ENCODE data around the gene UMAD1. TPM values are rescaled to one million over a fixed set of nuclear protein-coding genes. Genes with fewer than 3 reads are reported as not detected.
A peak's percentile ranks its signal among the peaks of the same experiment; 100 is the strongest.

UMAD1 gene
- total and polyA plus RNA-seq, 2 donors (not counting 3 experiments of a cell fraction or from before 2014, with no cell fraction given) = 5.6 to 6.6 TPM

DNA sequence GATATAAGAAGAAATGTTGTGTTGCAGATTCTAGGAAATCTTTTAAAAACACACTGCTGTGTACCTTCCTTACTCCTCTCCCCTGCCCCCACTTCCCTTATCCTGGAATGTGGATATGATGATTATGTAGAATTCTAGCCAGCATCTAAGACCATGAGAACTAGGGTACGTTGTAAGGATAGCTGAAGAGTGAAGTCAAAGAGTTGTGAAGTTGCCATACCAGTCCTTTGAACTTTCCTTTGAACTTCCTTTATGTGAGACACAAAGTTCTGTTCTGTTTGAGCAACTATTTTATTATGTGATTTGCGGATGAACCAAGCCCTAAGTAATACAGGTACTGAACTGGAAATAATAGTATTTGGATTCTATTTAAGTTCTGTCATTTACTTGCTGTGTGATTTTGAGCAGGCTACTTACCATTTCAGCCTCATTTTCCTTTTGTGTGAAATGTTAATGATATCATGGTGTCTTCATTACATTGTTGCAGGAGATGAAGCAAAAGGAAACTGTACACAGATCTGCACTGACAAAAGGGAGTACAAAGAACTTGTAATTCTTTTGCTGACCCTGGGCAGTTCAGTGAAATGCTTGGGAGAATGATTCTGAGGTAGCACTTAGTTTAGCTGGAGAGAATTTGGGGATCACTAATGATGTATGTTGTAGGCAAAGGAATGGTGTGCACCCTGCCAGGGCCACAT lies 46.4 kb downstream of the UMAD1 start:
- ChIA-PET POLR2A (no interaction called here), CTCF (interaction anchor here (1.0 to 1.8 kb wide), 5 partner anchors 11 to 503 kb away, joined by 3 to 7 read pairs (median 6); no protein-coding TSS in a partner anchor)
- Histone ChIP-seq H2AFZ (ENCODE audit: low read depth, low read length) (no peak overlapping the region), H3K4me2 (ENCODE audit: insufficient read depth, low read length) (no peak overlapping the region), H3K27me3 (ENCODE audit: control insufficient read depth in 2 of 2, insufficient read depth in 2 of 2, low read length in 2 of 2) (no peaks in the 10 kb centered on the region), H3K9ac (replicated peaks; ENCODE audit: extremely low read depth, insufficient read depth, low read length) (no peak overlapping the region), H3K27ac (ENCODE audit: insufficient read depth, low read depth, low read length) (no peak overlapping the region), H4K20me1 (replicated peaks; ENCODE audit: control insufficient read depth, extremely low read depth, insufficient read depth, low read length) (no peaks in the 10 kb centered on the region), H3K36me3 (ENCODE audit: control insufficient read depth in 2 of 2, extremely low read depth in 1 of 2, insufficient read depth in 2 of 2, low read length in 2 of 2) (no peaks in the 10 kb centered on the region), H3K9me3 (replicated peaks; ENCODE audit: control insufficient read depth, insufficient read depth, low read length) (no peaks in the 10 kb centered on the region), H3K9me1 (replicated peaks; ENCODE audit: control insufficient read depth, extremely low read depth, insufficient read depth, low read length) (no peaks in the 10 kb centered on the region), H3K79me2 (ENCODE audit: control insufficient read depth, insufficient read depth, low read length) (no peaks in the 10 kb centered on the region), H3K4me1 (ENCODE audit: control insufficient read depth, extremely low read depth, insufficient read depth, low read length) (peaks cover 9% of the 10 kb centered on the region), H3K4me3 (replicated peaks in 1 of 3; ENCODE audit: insufficient read depth in 1 of 3, low read depth in 1 of 3, low read length in 3 of 3) (no peak overlapping the region)
- FAIRE-seq (no peak), DNase-seq (ENCODE audit: low read depth, low spot score) (peak; percentile 10)
- no TSS peak for BruUV-seq (replicated peaks)
- dilution Hi-C loops (cut with MboI; ENCODE audit: extremely low pct_ligation_motif_present, low sequenced_read_pairs) = no loop called here
- intact Hi-C loops (cut with micrococcal nuclease) = no loop called here
- TF ChIP-seq POLR2A (IDR thresholded peaks at IDR 0.05; ENCODE audit: low read depth, low read length) = no peak
- no peak for TF ChIP-seq GATA2 (IDR thresholded peaks at IDR 0.05; ENCODE audit: insufficient read depth, insufficient read length, low read depth, low read length)

GRCh38 chr7:7687800-7688199 lies 47.2 kb downstream of the UMAD1 start:
- no peak overlapping the region for H3K4me2 ChIP-seq (ENCODE audit: insufficient read depth, low read length)
- no peaks in the 10 kb centered on the region for H3K9me1 ChIP-seq (replicated peaks; ENCODE audit: control insufficient read depth, extremely low read depth, insufficient read depth, low read length)
- no peaks in the 10 kb centered on the region for H3K36me3 ChIP-seq (ENCODE audit: control insufficient read depth in 2 of 2, extremely low read depth in 1 of 2, insufficient read depth in 2 of 2, low read length in 2 of 2)
- no peak overlapping the region for H2AFZ ChIP-seq (ENCODE audit: low read depth, low read length)
- no peak overlapping the region for H3K27ac ChIP-seq (ENCODE audit: insufficient read depth, low read depth, low read length)
- TF ChIP-seq, protein P1, sequence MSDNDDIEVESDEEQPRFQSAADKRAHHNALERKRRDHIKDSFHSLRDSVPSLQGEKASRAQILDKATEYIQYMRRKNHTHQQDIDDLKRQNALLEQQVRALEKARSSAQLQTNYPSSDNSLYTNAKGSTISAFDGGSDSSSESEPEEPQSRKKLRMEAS (IDR thresholded peaks at IDR 0.05; ENCODE audit: insufficient read depth, insufficient read length) = no peak
- TF ChIP-seq FOS (IDR thresholded peaks at IDR 0.05; ENCODE audit: borderline replicate concordance, insufficient read depth, low read length) = no peak
- no TSS peak for BruUV-seq (replicated peaks)
- H3K9ac ChIP-seq (replicated peaks; ENCODE audit: extremely low read depth, insufficient read depth, low read length) = no peak overlapping the region
- CTCF ChIA-PET = interaction anchor here (1.0 to 1.8 kb wide), 5 partner anchors 10 to 529 kb away, joined by 3 to 7 read pairs (median 6); no protein-coding TSS in a partner anchor
- peak; percentile 4 for FAIRE-seq
- no peaks in the 10 kb centered on the region for H4K20me1 ChIP-seq (replicated peaks; ENCODE audit: control insufficient read depth, extremely low read depth, insufficient read depth, low read length)
- no peak overlapping the region for H3K4me3 ChIP-seq (replicated peaks in 1 of 3; ENCODE audit: insufficient read depth in 1 of 3, low read depth in 1 of 3, low read length in 3 of 3)
- POLR2A ChIA-PET = no interaction called here
- dilution Hi-C loops (cut with MboI; ENCODE audit: extremely low pct_ligation_motif_present, low sequenced_read_pairs) = no loop called here
- H3K79me2 ChIP-seq (ENCODE audit: control insufficient read depth, insufficient read depth, low read length) = no peaks in the 10 kb centered on the region
- no peaks in the 10 kb centered on the region for H3K27me3 ChIP-seq (ENCODE audit: control insufficient read depth in 2 of 2, insufficient read depth in 2 of 2, low read length in 2 of 2)
- peak; percentile 84 for DNase-seq (ENCODE audit: low read depth, low spot score)
- H3K9me3 ChIP-seq (replicated peaks; ENCODE audit: control insufficient read depth, insufficient read depth, low read length) = no peaks in the 10 kb centered on the region
- peaks cover 9% of the 10 kb centered on the region for H3K4me1 ChIP-seq (ENCODE audit: control insufficient read depth, extremely low read depth, insufficient read depth, low read length)
- intact Hi-C loops (cut with micrococcal nuclease) = no loop called here
